IMR-90 (cell line): Measurements from ENCODE around the gene GLRX3. TPM values are rescaled to one million over a fixed set of nuclear protein-coding genes. Genes with fewer than 3 reads are reported as not detected.

Experiments used
- ATAC-seq: fragments of 200-7000 bp; cut with Tn5 transposase; 2 replicates; pipeline ENCODE4 v1.9.1; 2020; ENCODE audit warnings: low read depth, mild to moderate bottlenecking, moderate library complexity
- BruUV-seq: library from RNA; stranded (reverse); fragments of 400-500 nt; replicated peaks from 2 replicates; lab custom pipeline; 2021; lab: Mats Ljungman, UMichigan
- CTCF ChIA-PET: fragments of 300-600 bp; formaldehyde crosslinking; extraction: SDS; loops from one replicate; lab custom pipeline; 2021; ENCODE audit warnings: antibody characterized with exemption; lab: Yijun Ruan, JAX
- POLR2A ChIA-PET: fragments of 300-600 bp; sonication (Branson Sonifier 250); formaldehyde crosslinking; loops from one replicate; lab custom pipeline; 2022; ENCODE audit warnings: antibody characterized with exemption; ENCODE audit not compliant: unreplicated experiment; lab: Charles Lee
- DNase-seq: peaks from one replicate; pipeline ENCODE4 v3.0.0; 2013
- H2AFZ ChIP-seq: replicated peaks from 2 replicates; pipeline ENCODE3; 2013; ENCODE audit warnings: low read length, mild to moderate bottlenecking; ENCODE audit not compliant: poor library complexity
- H2AK5ac ChIP-seq: 2 replicates; pipeline ENCODE4 v1.6.1; 2013; ENCODE audit warnings: low read depth, low read length, inconsistent platforms
- H2AK9ac ChIP-seq: replicated peaks from 2 replicates; pipeline ENCODE3; 2013; ENCODE audit warnings: mild to moderate bottlenecking, low read depth, low read length, moderate library complexity; ENCODE audit not compliant: poor library complexity
- H2BK120ac ChIP-seq: 2 replicates; pipeline ENCODE4 v1.6.1; 2013; ENCODE audit warnings: low read depth, low read length, inconsistent platforms
- H2BK15ac ChIP-seq: 3 replicates; pipeline ENCODE4 v1.6.1; 2013; ENCODE audit warnings: low read depth, low read length, inconsistent platforms
- H2BK20ac ChIP-seq: 2 replicates; pipeline ENCODE4 v1.6.1; 2013; ENCODE audit warnings: low read depth, mild to moderate bottlenecking, inconsistent platforms, low read length, moderate library complexity
- H2BK5ac ChIP-seq: 2 replicates; pipeline ENCODE4 v1.6.1; 2013; ENCODE audit warnings: mild to moderate bottlenecking, low read depth, low read length, inconsistent platforms; ENCODE audit not compliant: poor library complexity, severe bottlenecking
- H3K14ac ChIP-seq: replicated peaks from 2 replicates; pipeline ENCODE4 v1.6.1; 2013; ENCODE audit warnings: low read depth, low read length, inconsistent platforms
- H3K18ac ChIP-seq: 2 replicates; pipeline ENCODE4 v1.6.1; 2013; ENCODE audit warnings: low read depth, low read length, control low read depth
- H3K23ac ChIP-seq: 2 replicates; pipeline ENCODE4 v1.6.1; 2013; ENCODE audit warnings: low read depth, low read length, inconsistent platforms
- H3K27ac ChIP-seq: 2 replicates; pipeline ENCODE4 v1.5.1; 2013; ENCODE audit warnings: mild to moderate bottlenecking, control low read depth, low read length; ENCODE audit not compliant: insufficient read depth
- H3K27me3 ChIP-seq: 2 replicates; pipeline ENCODE4 v1.6.1; 2013; ENCODE audit warnings: low read length; ENCODE audit not compliant: control insufficient read depth, insufficient read depth
- H3K36me3 ChIP-seq: 2 replicates; pipeline ENCODE4 v1.6.1; 2013; ENCODE audit warnings: low read length, mixed read lengths; ENCODE audit not compliant: control insufficient read depth, insufficient read depth
- H3K4ac ChIP-seq: 2 replicates; pipeline ENCODE4 v1.6.1; 2013; ENCODE audit warnings: low read depth, low read length, inconsistent platforms
- H3K4me1 ChIP-seq: 2 replicates; pipeline ENCODE4 v1.6.1; 2013; ENCODE audit warnings: low read length, mixed read lengths; ENCODE audit not compliant: control insufficient read depth, insufficient read depth
- H3K4me2 ChIP-seq: 2 replicates; pipeline ENCODE4 v1.6.1; 2013; ENCODE audit warnings: low read depth, mild to moderate bottlenecking, control low read depth, low read length, moderate library complexity
- H3K4me3 ChIP-seq: 2 replicates; pipeline ENCODE4 v1.5.1; 2013; ENCODE audit warnings: low read depth, mild to moderate bottlenecking, control low read depth, low read length, moderate library complexity; ENCODE audit not compliant: insufficient read depth
- H3K56ac ChIP-seq: 2 replicates; pipeline ENCODE4 v1.6.1; 2013; ENCODE audit warnings: low read length, inconsistent platforms; ENCODE audit not compliant: insufficient read depth; ENCODE audit errors: extremely low read depth
- H3K79me1 ChIP-seq, 2 experiments: 2 replicates each; pipeline ENCODE4 v1.6.1; 2013; ENCODE audit warnings: low read length in 2 of 2, inconsistent platforms in 1 of 2, low read depth in 1 of 2
- H3K9ac ChIP-seq: 2 replicates; pipeline ENCODE4 v1.6.1; 2013; ENCODE audit warnings: low read depth, low read length, control low read depth
- H3K9me1 ChIP-seq: 2 replicates; pipeline ENCODE4 v1.6.1; 2013; ENCODE audit warnings: low read length, inconsistent platforms; ENCODE audit not compliant: insufficient read depth
- H3K9me3 ChIP-seq: 2 replicates; pipeline ENCODE4 v1.6.1; 2013; ENCODE audit warnings: low read length; ENCODE audit not compliant: control insufficient read depth, insufficient read depth
- H4K20me1 ChIP-seq: 2 replicates; pipeline ENCODE4 v1.6.1; 2013; ENCODE audit warnings: low read length, inconsistent platforms; ENCODE audit not compliant: insufficient read depth
- H4K5ac ChIP-seq: 2 replicates; pipeline ENCODE4 v1.6.1; 2013; ENCODE audit warnings: mild to moderate bottlenecking, low read depth, low read length, control low read depth
- H4K8ac ChIP-seq, 2 experiments: 2 replicates each; pipeline ENCODE4 v1.6.1; 2013; ENCODE audit warnings: low read depth in 2 of 2, low read length in 2 of 2, control low read depth in 1 of 2, inconsistent platforms in 1 of 2
- H4K91ac ChIP-seq: 2 replicates; pipeline ENCODE4 v1.6.1; 2013; ENCODE audit warnings: low read depth, low read length, inconsistent platforms; ENCODE audit not compliant: insufficient read depth
- BHLHE40 ChIP-seq: fragments of 150-350 bp; IDR thresholded peaks from 2 replicates; pipeline ENCODE4 v1.6.1; 2016; ENCODE audit warnings: mild to moderate bottlenecking, low read depth, low read length
- CEBPB ChIP-seq: IDR thresholded peaks from 2 replicates; pipeline ENCODE4 v1.6.1; 2012; ENCODE audit warnings: low read depth, low read length, improper control_type of control experiment
- CHD1 ChIP-seq: IDR thresholded peaks from 2 replicates; pipeline ENCODE4 v1.6.1; 2012; ENCODE audit warnings: low read depth, low read length, improper control_type of control experiment
- FOS ChIP-seq: fragments of 150-350 bp; IDR thresholded peaks from 2 replicates; pipeline ENCODE4 v1.6.1; 2016; ENCODE audit warnings: low read depth, low read length
- MAFK ChIP-seq: IDR thresholded peaks from 2 replicates; pipeline ENCODE4 v1.6.1; 2012; ENCODE audit warnings: low read depth, low read length, improper control_type of control experiment
- MAZ ChIP-seq: IDR thresholded peaks from 2 replicates; pipeline ENCODE4 v1.6.1; 2012; ENCODE audit warnings: low read depth, mild to moderate bottlenecking, low read length, improper control_type of control experiment, moderate library complexity, borderline replicate concordance
- MXI1 ChIP-seq: IDR thresholded peaks from 2 replicates; pipeline ENCODE4 v1.6.1; 2012; ENCODE audit warnings: low read depth, mild to moderate bottlenecking, low read length, moderate library complexity, borderline replicate concordance
- NFE2L2 ChIP-seq: fragments of 150-350 bp; IDR thresholded peaks from 2 replicates; pipeline ENCODE4 v1.6.1; 2016; ENCODE audit warnings: low read depth, mild to moderate bottlenecking, low read length
- POLR2A ChIP-seq: IDR thresholded peaks from 2 replicates; pipeline ENCODE4 v1.6.1; 2012; ENCODE audit warnings: mild to moderate bottlenecking, low read depth, low read length
- RAD21 ChIP-seq: IDR thresholded peaks from 2 replicates; pipeline ENCODE4 v1.6.1; 2012; ENCODE audit warnings: low read length, improper control_type of control experiment
- RCOR1 ChIP-seq: IDR thresholded peaks from 2 replicates; pipeline ENCODE4 v1.6.1; 2012; ENCODE audit warnings: mild to moderate bottlenecking, low read length, improper control_type of control experiment; ENCODE audit not compliant: insufficient replicate concordance
- RFX5 ChIP-seq: IDR thresholded peaks from 2 replicates; pipeline ENCODE4 v1.8.0; 2012; ENCODE audit warnings: low read depth, mild to moderate bottlenecking, low read length, moderate library complexity
- SMC3 ChIP-seq: fragments of 150-350 bp; IDR thresholded peaks from 2 replicates; pipeline ENCODE4 v1.6.1; 2016; ENCODE audit warnings: low read depth, mild to moderate bottlenecking, antibody characterized with exemption, low read length, moderate library complexity
- USF2 ChIP-seq: fragments of 150-350 bp; IDR thresholded peaks from 2 replicates; pipeline ENCODE4 v1.6.1; 2017; ENCODE audit warnings: mild to moderate bottlenecking, antibody characterized with exemption, low read length, low read depth
- WGBS, 2 experiments: methylation state at CpG; one replicate each; pipeline versions ENCODE4 v1.1.5 to v1.1.7; 2013; ENCODE audit warnings: missing lambda C conversion rate in 2 of 2; ENCODE audit not compliant: insufficient read length in 1 of 2; ENCODE audit errors: extremely low coverage in 2 of 2; 5-methylcytosine and 5-hydroxymethylcytosine counted together
- dilution Hi-C: fragments of 300-500 bp; cut with HindIII; formaldehyde crosslinking; loops from one replicate; pipeline ENCODE4 v1.14.3; 2018; ENCODE audit warnings: low sequenced_read_pairs; ENCODE audit not compliant: unreplicated experiment
- in situ Hi-C: fragments of 300-500 bp; cut with MboI; formaldehyde crosslinking; loops from 3 replicates; pipeline ENCODE4 v1.14.3; 2019; ENCODE audit warnings: low sequenced_read_pairs, inconsistent platforms, mixed read lengths
- intact Hi-C: fragments of 100-400 bp; cut with micrococcal nuclease; formaldehyde crosslinking; loops from 2 replicates; pipeline ENCODE4 v1.10.0; 2022
- polyA plus RNA-seq, 3 experiments: library from polyadenylated mRNA; depleted of rRNA; stranded (reverse); fragments of >200 nt; gene quantifications; 2 replicates each; pipeline ENCODE4 v1.2.3, GENCODE V29; 2012; ENCODE audit warnings: low replicate concordance in 1 of 3
- total RNA-seq: library from RNA; depleted of rRNA; stranded (reverse); fragments of >200 nt; gene quantifications from 2 replicates; pipeline ENCODE4 v1.2.3, GENCODE V29; 2012
- TF ChIP-seq, protein P1 (sequence below): fragments of 150-350 bp; IDR thresholded peaks from 2 replicates; pipeline ENCODE4 v1.6.1; 2016; ENCODE audit warnings: low read depth, mild to moderate bottlenecking, low read length, moderate library complexity, borderline replicate concordance
- TF ChIP-seq, protein P2 (sequence below): conservative IDR thresholded peaks from 2 replicates; pipeline ENCODE4 v1.5.1; 2012; ENCODE audit warnings: mild to moderate bottlenecking, low read depth, low read length, improper control_type of control experiment

GLRX3 gene
- total and polyA plus RNA-seq, 2 of the 4 experiments (the other 2 are of a cell fraction), result 78.7 to 81.7 TPM

DNA sequence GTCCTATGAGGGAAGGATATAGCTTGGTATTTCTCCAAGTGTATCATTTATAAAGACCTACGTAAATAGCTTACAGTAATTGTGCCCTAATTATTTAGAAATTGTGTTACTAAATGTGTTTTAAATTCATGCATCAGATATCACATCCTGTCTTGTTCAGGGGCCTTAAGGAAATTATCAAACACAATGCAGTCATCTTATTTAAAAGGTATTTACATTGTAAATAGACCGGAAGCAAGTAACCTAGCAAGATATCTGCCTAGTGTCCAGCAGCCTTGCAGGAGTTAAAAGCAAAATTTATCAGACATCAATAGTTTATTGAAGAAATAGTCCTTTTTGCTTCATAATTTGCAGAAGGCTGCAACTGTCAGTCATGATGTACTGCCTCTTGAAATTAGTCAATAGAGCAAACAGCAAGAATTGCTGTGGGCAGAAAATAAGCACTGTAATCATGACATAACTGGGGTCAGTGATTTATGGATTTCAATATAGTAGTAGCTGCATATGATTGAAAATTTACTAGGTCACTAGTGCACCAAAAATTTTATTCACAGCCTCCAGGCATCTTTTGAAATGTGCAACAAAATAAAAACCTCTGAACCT is 23.1 kb downstream of the GLRX3 start:
- dilution Hi-C loops, result no loop called here
- H3K4me3 ChIP-seq, result no peak overlapping the region
- CTCF ChIA-PET, result interaction anchor here (0.6 to 0.9 kb wide), 3 partner anchors 21 to 895 kb away, joined by 3 read pairs; partner anchors contain the start of gene C10orf143

More for the DNA sequence above, 23.1 kb downstream of the GLRX3 start:
- no peak overlapping the region for H3K14ac ChIP-seq
- H2AK9ac ChIP-seq, result no peak overlapping the region
- no peak overlapping the region for H3K23ac ChIP-seq
- no peak overlapping the region for H4K8ac ChIP-seq
- no CpG with 5 or more reads among the region's 2 CpGs for WGBS, 2 experiments
- no peaks in the 10 kb centered on the region for H3K4me1 ChIP-seq
- H3K18ac ChIP-seq, result no peak overlapping the region
- H2BK20ac ChIP-seq, result no peak overlapping the region
- no peak overlapping the region for H3K4ac ChIP-seq
- H3K27me3 ChIP-seq, result no peaks in the 10 kb centered on the region
- no peak overlapping the region for H3K4me2 ChIP-seq
- H3K27ac ChIP-seq, result no peak overlapping the region
- peaks cover 29% of the 10 kb centered on the region for H4K20me1 ChIP-seq
- H4K5ac ChIP-seq, result no peak overlapping the region
- POLR2A ChIA-PET, result no interaction called here
- DNase-seq (no peak), ATAC-seq (no peak)
- TF ChIP-seq RAD21, result no peak
- no peak for TF ChIP-seq MXI1
- TF ChIP-seq, protein P1, sequence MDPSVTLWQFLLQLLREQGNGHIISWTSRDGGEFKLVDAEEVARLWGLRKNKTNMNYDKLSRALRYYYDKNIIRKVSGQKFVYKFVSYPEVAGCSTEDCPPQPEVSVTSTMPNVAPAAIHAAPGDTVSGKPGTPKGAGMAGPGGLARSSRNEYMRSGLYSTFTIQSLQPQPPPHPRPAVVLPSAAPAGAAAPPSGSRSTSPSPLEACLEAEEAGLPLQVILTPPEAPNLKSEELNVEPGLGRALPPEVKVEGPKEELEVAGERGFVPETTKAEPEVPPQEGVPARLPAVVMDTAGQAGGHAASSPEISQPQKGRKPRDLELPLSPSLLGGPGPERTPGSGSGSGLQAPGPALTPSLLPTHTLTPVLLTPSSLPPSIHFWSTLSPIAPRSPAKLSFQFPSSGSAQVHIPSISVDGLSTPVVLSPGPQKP, result no peak
- TF ChIP-seq MAFK, result no peak
- no peak for TF ChIP-seq NFE2L2
- TF ChIP-seq, protein P2, sequence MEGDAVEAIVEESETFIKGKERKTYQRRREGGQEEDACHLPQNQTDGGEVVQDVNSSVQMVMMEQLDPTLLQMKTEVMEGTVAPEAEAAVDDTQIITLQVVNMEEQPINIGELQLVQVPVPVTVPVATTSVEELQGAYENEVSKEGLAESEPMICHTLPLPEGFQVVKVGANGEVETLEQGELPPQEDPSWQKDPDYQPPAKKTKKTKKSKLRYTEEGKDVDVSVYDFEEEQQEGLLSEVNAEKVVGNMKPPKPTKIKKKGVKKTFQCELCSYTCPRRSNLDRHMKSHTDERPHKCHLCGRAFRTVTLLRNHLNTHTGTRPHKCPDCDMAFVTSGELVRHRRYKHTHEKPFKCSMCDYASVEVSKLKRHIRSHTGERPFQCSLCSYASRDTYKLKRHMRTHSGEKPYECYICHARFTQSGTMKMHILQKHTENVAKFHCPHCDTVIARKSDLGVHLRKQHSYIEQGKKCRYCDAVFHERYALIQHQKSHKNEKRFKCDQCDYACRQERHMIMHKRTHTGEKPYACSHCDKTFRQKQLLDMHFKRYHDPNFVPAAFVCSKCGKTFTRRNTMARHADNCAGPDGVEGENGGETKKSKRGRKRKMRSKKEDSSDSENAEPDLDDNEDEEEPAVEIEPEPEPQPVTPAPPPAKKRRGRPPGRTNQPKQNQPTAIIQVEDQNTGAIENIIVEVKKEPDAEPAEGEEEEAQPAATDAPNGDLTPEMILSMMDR, result no peak
- TF ChIP-seq CEBPB, result no peak
- TF ChIP-seq RCOR1, result no peak
- no peak for TF ChIP-seq BHLHE40
- TF ChIP-seq FOS, result no peak
- no peak for TF ChIP-seq MAZ
- TF ChIP-seq SMC3, result no peak
- no peak for TF ChIP-seq CHD1
- no peak for TF ChIP-seq POLR2A
- no peak for TF ChIP-seq USF2
- no peak for TF ChIP-seq RFX5
- in situ Hi-C loops (no loop called here), intact Hi-C loops (no loop called here)
- H2AK5ac ChIP-seq, result no peak overlapping the region
- H3K36me3 ChIP-seq, result peaks cover 19% of the 10 kb centered on the region
- H2BK120ac ChIP-seq, result no peak overlapping the region
- H3K56ac ChIP-seq, result no peak overlapping the region
- no peak overlapping the region for H4K91ac ChIP-seq
- peaks cover 5% of the 10 kb centered on the region; the same call in 1 of the 2 replicates for H3K9me1 ChIP-seq
- BruUV-seq, result no TSS peak
- no peak overlapping the region for H2BK5ac ChIP-seq
- no peak overlapping the region for H2AFZ ChIP-seq
- H3K9ac ChIP-seq, result no peak overlapping the region
- H3K9me3 ChIP-seq, result no peaks in the 10 kb centered on the region
- no peak overlapping the region for H2BK15ac ChIP-seq
- H3K79me1 ChIP-seq, result peaks cover 21 to 46% of the 10 kb centered on the region in 2 experiments
